Measurements from ENCODE around the gene NEK10.
A peak's percentile ranks its signal among the peaks of the same experiment; 100 is the strongest.
"Not testable (repeated sequence)": the region's sequence is repeated elsewhere in the genome, so short reads cannot be mapped to it uniquely, and the experiment has no call there.

The NEK10 gene

GRCh38 chr3:27317096-27317495, 52.1 kb downstream of the NEK10 start:
- DNase-seq (ENCODE audit: low spot score) = no peak

- DNase-seq (ENCODE audit: low spot score) = no peak
Observed at GRCh38 chr3:27315003-27315402, 54.2 kb downstream of the NEK10 start.

- DNase-seq (ENCODE audit: low spot score) = peak; percentile 70
Observed at GRCh38 chr3:27312044-27312668, 57.0 kb downstream of the NEK10 start.

GRCh38 chr3:27311400-27311799, 57.8 kb downstream of the NEK10 start:
- DNase-seq (ENCODE audit: low spot score) = peak; percentile 75

GRCh38 chr3:27310688-27311087, 58.5 kb downstream of the NEK10 start:
- DNase-seq (ENCODE audit: low spot score) = peak; percentile 72

GRCh38 chr3:27307566-27307965, 61.6 kb downstream of the NEK10 start:
- no peak for DNase-seq (ENCODE audit: low spot score)

- DNase-seq (ENCODE audit: low spot score) = no peak
Observed at GRCh38 chr3:27302891-27303290, 66.3 kb downstream of the NEK10 start.

GRCh38 chr3:27298981-27299380, 70.2 kb downstream of the NEK10 start:
- not testable (repeated sequence) for DNase-seq (ENCODE audit: low spot score)

GRCh38 chr3:27293939-27294338, 75.2 kb downstream of the NEK10 start:
- DNase-seq (ENCODE audit: low spot score) = no peak

- DNase-seq (ENCODE audit: low spot score) = no peak
Observed at GRCh38 chr3:27290760-27291159, 78.4 kb downstream of the NEK10 start.

- DNase-seq (ENCODE audit: low spot score) = no peak
Observed at GRCh38 chr3:27289769-27290413, 79.3 kb downstream of the NEK10 start.

GRCh38 chr3:27287052-27287451, 82.1 kb downstream of the NEK10 start:
- DNase-seq (ENCODE audit: low spot score) = no peak

- not testable (repeated sequence) for DNase-seq (ENCODE audit: low spot score)
Observed at GRCh38 chr3:27286467-27286866, 82.7 kb downstream of the NEK10 start.

- DNase-seq (ENCODE audit: low spot score) = no peak
Observed at GRCh38 chr3:27285668-27286067, 83.5 kb downstream of the NEK10 start.

- no peak for DNase-seq (ENCODE audit: low spot score)
Observed at GRCh38 chr3:27281671-27282150, 87.5 kb downstream of the NEK10 start.

GRCh38 chr3:27279123-27279522, 90.1 kb downstream of the NEK10 start:
- DNase-seq (ENCODE audit: low spot score) = no peak

GRCh38 chr3:27278383-27279055, 90.7 kb downstream of the NEK10 start:
- no peak for DNase-seq (ENCODE audit: low spot score)

GRCh38 chr3:27275441-27275990, 93.7 kb downstream of the NEK10 start:
- DNase-seq (ENCODE audit: low spot score) = no peak

- DNase-seq (ENCODE audit: low spot score) = no peak
Observed at GRCh38 chr3:27271890-27272289, 97.3 kb downstream of the NEK10 start.

- no peak for DNase-seq (ENCODE audit: low spot score)
Observed at GRCh38 chr3:27254896-27255295, 114.3 kb downstream of the NEK10 start.

GRCh38 chr3:27253831-27254230, 115.4 kb downstream of the NEK10 start:
- peak; percentile 63 for DNase-seq (ENCODE audit: low spot score)

GRCh38 chr3:27253391-27253790, 115.8 kb downstream of the NEK10 start:
- no peak for DNase-seq (ENCODE audit: low spot score)

- no peak for DNase-seq (ENCODE audit: low spot score)
Observed at GRCh38 chr3:27252646-27253045, 116.5 kb downstream of the NEK10 start.
